Tibial artery (tissue), 4 donors: Measurements from ENCODE around the gene XPNPEP1.

Source experiments
- DNase-seq, 2 donors: peaks; one replicate each; pipeline ENCODE4 v3.0.0-alpha.2; 2019
- H3K27ac ChIP-seq, 2 donors: fragments of 200-600 bp; sonication (generic) in 1 of 2; 1 replicate in 1 of 2; 2 replicates in 1 of 2; pipeline ENCODE4 v1.5.1; 2018 to 2019; ENCODE audit warnings: mild to moderate bottlenecking in 1 of 2
- H3K27me3 ChIP-seq, 2 donors: fragments of 200-600 bp; sonication (generic) in 1 of 2; one replicate each; pipeline versions ENCODE4 v1.5.1 to v1.6.0; 2016 to 2019
- H3K36me3 ChIP-seq, 3 donors: fragments of 200-600 bp; sonication (generic) in 2 of 3; one replicate each; pipeline ENCODE4 v1.5.1; 2016 to 2019; ENCODE audit warnings: mild to moderate bottlenecking in 2 of 3
- H3K4me1 ChIP-seq, 4 donors: fragments of 200-600 bp; sonication (generic) in 2 of 4; 1 replicate in 3 of 4; 2 replicates in 1 of 4; pipeline ENCODE4 v1.5.1; 2016 to 2019
- H3K4me3 ChIP-seq, 2 donors: fragments of 200-600 bp; sonication (generic) in 1 of 2; 1 replicate in 1 of 2; 2 replicates in 1 of 2; pipeline ENCODE4 v1.5.1; 2018 to 2019; ENCODE audit warnings: mild to moderate bottlenecking in 2 of 2
- H3K9me3 ChIP-seq, 3 donors: fragments of 200-600 bp; sonication (generic) in 1 of 3; one replicate each; pipeline ENCODE4 v1.5.1; 2016 to 2019
- intact Hi-C: fragments of 100-400 bp; cut with DNase I; formaldehyde crosslinking; loops from one replicate; pipeline ENCODE4 v1.15.0; 2023; ENCODE audit warnings: low total_unique reads
- TF ChIP-seq, protein P1 (sequence below), 2 experiments: fragments of 200-600 bp in 1 of 2; fragments of 450-650 bp in 1 of 2; IDR thresholded peaks; one replicate each; pipeline ENCODE4 v1.5.1; 2017 to 2019; ENCODE audit warnings: antibody characterized with exemption in 2 of 2, mild to moderate bottlenecking in 1 of 2, moderate library complexity in 1 of 2

Gene XPNPEP1

DNA sequence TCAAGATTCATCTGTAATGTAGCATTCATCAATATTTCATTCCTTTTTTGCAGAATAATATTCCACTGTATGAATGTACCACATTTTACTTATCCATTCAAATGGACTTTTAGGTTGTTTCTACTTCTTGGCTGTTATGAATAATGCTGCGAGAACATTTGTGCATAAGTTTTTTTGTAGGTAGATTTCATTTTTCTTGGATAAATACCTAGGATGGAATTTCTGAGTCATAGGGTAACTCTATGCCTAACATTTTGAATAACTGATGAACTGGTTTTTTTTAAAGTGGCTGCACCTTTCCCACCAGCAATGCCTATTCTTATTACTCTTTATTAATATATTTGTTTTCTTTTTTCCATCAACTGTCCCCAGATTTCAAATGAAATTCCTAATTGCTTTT lies 9.1 kb upstream of the XPNPEP1 start:
- Histone ChIP-seq H3K27ac (no peak overlapping the region), H3K4me3 (no peak overlapping the region), H3K36me3 (no peaks in the 10 kb centered on the region), H3K9me3 (no peaks in the 10 kb centered on the region), H3K27me3 (no peaks in the 10 kb centered on the region), H3K4me1 (peaks cover 0 to 7% (median 0%) of the 10 kb centered on the region in 4 donors)
- intact Hi-C loops: no loop called here
- DNase-seq: no peak
- TF ChIP-seq, protein P1, sequence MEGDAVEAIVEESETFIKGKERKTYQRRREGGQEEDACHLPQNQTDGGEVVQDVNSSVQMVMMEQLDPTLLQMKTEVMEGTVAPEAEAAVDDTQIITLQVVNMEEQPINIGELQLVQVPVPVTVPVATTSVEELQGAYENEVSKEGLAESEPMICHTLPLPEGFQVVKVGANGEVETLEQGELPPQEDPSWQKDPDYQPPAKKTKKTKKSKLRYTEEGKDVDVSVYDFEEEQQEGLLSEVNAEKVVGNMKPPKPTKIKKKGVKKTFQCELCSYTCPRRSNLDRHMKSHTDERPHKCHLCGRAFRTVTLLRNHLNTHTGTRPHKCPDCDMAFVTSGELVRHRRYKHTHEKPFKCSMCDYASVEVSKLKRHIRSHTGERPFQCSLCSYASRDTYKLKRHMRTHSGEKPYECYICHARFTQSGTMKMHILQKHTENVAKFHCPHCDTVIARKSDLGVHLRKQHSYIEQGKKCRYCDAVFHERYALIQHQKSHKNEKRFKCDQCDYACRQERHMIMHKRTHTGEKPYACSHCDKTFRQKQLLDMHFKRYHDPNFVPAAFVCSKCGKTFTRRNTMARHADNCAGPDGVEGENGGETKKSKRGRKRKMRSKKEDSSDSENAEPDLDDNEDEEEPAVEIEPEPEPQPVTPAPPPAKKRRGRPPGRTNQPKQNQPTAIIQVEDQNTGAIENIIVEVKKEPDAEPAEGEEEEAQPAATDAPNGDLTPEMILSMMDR (IDR thresholded peaks at IDR 0.05): no peak

GRCh38 chr10:109931163-109931562 lies 7.9 kb upstream of the XPNPEP1 start:
- H3K27me3 ChIP-seq: no peaks in the 10 kb centered on the region

DNA sequence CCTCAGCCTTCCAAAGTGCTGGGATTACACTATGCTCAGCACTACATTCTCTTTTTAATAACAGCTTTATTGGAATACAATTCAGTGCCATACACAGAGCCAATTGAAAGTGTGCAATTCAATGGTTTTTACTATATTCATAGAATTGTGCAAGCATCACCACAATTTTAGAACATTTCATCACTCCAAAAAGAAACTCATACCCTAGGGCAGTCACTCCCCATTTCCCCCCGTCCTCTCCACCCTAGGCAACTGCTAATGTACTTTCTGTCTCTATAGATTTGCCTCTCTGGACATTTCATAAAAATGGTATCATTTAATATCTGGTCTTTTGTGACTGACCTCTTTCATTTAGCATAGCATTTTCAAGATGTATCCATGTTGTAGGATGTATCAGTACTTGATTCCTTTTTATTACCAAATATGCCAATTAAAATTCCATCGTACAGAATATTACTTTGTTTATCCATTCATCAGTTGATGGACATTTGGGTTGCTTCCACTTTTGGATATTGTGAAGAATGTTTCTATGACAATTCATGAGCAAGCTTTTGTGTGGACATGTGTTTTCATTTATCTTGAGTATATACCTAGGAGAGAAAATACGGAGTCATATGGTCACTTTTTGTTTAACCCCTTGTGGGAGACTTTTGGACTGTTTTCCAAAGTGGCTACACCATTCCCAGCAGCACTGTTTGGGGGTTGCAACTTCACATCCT lies 6.3 kb upstream of the XPNPEP1 start:
- Histone ChIP-seq H3K4me1 (no peaks in the 10 kb centered on the region), H3K9me3 (no peaks in the 10 kb centered on the region), H3K36me3 (no peaks in the 10 kb centered on the region), H3K27ac (no peak overlapping the region), H3K27me3 (no peaks in the 10 kb centered on the region), H3K4me3 (no peak overlapping the region)
- intact Hi-C loops: no loop called here
- TF ChIP-seq, protein P1 (IDR thresholded peaks at IDR 0.05): no peak
- DNase-seq: no peak

More at GRCh38 chr10:109931163-109931562, 7.9 kb upstream of the XPNPEP1 start:
- TF ChIP-seq, protein P1 (IDR thresholded peaks at IDR 0.05): no peak
- Histone ChIP-seq H3K9me3 (no peaks in the 10 kb centered on the region), H3K36me3 (no peaks in the 10 kb centered on the region), H3K4me1 (peaks cover 0 to 7% (median 0%) of the 10 kb centered on the region in 4 donors), H3K4me3 (no peak overlapping the region), H3K27ac (no peak overlapping the region)
- intact Hi-C loops: no loop called here
- DNase-seq: peak in 1 of 2 donors; percentile 50

DNA sequence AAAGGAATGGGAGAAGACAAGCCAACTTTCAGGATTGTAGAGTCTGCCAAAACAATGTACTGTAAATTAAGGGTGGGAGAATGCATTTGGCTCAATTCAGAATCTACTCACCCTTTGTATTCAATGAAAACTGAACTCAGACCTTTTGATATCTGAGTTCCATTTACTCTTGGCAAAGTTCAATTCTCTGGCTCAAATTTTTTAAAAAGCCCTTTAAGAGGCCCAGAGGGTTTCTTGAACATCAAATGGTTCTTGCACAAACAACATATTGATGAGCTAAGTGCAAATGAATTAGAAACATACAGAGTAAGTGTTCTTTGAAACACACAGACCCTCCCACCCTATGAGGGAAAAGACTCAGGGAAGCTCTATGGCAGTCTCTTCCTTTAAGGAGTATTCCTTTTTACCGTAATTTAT lies 5.2 kb upstream of the XPNPEP1 start:
- no peaks in the 10 kb centered on the region for H3K9me3 ChIP-seq
- no peak for DNase-seq
- peaks cover 0 to 5% (median 4%) of the 10 kb centered on the region in 4 donors for H3K4me1 ChIP-seq
- H3K27ac ChIP-seq: no peak overlapping the region
- no peak overlapping the region for H3K4me3 ChIP-seq
- TF ChIP-seq, protein P1 (IDR thresholded peaks at IDR 0.05): no peak
- intact Hi-C loops: no loop called here
- no peaks in the 10 kb centered on the region for H3K36me3 ChIP-seq
- H3K27me3 ChIP-seq: no peaks in the 10 kb centered on the region

- TF ChIP-seq, protein P1 (IDR thresholded peaks at IDR 0.05): no peak
- no peaks in the 10 kb centered on the region for H3K27me3 ChIP-seq
- peaks cover 0 to 15% (median 12%) of the 10 kb centered on the region in 4 donors for H3K4me1 ChIP-seq
- H3K4me3 ChIP-seq: no peak overlapping the region
- H3K36me3 ChIP-seq: no peaks in the 10 kb centered on the region
- DNase-seq: no peak
- intact Hi-C loops: no loop called here
- H3K9me3 ChIP-seq: no peaks in the 10 kb centered on the region
- H3K27ac ChIP-seq: no peak overlapping the region
These were observed 3.5 kb upstream of the XPNPEP1 start for GRCh38 chr10:109926825-109927224.
